Stimulated activated CD4-positive, alpha-beta T cell treated with anti-CD3 and anti-CD28 coated beads, Interleukin-15, amount 100 ng/mL, for 1 hour (primary cell): ENCODE data around the gene MAP3K12.
A peak's percentile ranks its signal among the peaks of the same experiment; 100 is the strongest.

Experiments
- DNase-seq, 2 donors: peaks; one replicate each; pipeline ENCODE4 v3.0.0-alpha.2; 2020; ENCODE audit warnings: low read depth in 1 of 2, low spot score in 1 of 2

MAP3K12 gene

GRCh38 chr12:53510181-53510812, 11.0 kb upstream of the MAP3K12 start:
- DNase-seq: no peak

- peak; percentile 58 to 72 for DNase-seq
Measured at GRCh38 chr12:53508534-53509170, 9.4 kb upstream of the MAP3K12 start.

GRCh38 chr12:53507603-53507885, 8.3 kb upstream of the MAP3K12 start:
- no peak for DNase-seq

GRCh38 chr12:53506881-53507602, 7.8 kb upstream of the MAP3K12 start, which contains the start of gene NPFF:
Gene NPFF, minus strand, starts transcription at chr12:53507484. Its CDS starts 10 bp downstream, at chr12:53507474.
- no peak for DNase-seq

- no peak for DNase-seq
Measured at GRCh38 chr12:53506450-53506785, 7.2 kb upstream of the MAP3K12 start.

- no peak for DNase-seq
Measured at GRCh38 chr12:53505555-53506449, 6.5 kb upstream of the MAP3K12 start.

GRCh38 chr12:53505086-53505485, 5.8 kb upstream of the MAP3K12 start:
- DNase-seq: no peak

GRCh38 chr12:53504004-53504920, 5.0 kb upstream of the MAP3K12 start:
- no peak for DNase-seq

- DNase-seq: no peak
Measured at GRCh38 chr12:53502983-53503728, 3.9 kb upstream of the MAP3K12 start.

GRCh38 chr12:53502331-53502730, 3.1 kb upstream of the MAP3K12 start:
- DNase-seq: no peak

- no peak for DNase-seq
Measured at GRCh38 chr12:53501615-53502181, 2.4 kb upstream of the MAP3K12 start.

GRCh38 chr12:53500776-53501614, 1.7 kb upstream of the MAP3K12 start, which contains the start of gene TARBP2:
Gene TARBP2, plus strand, starts transcription at chr12:53501283. Its CDS starts 126 bp downstream, at chr12:53501409.
- peak; percentile 91 to 94 for DNase-seq

GRCh38 chr12:53500142-53500775, 1.0 kb upstream of the MAP3K12 start:
- DNase-seq: no peak

GRCh38 chr12:53498235-53498630, 1.0 kb downstream of the MAP3K12 start:
- no peak for DNase-seq

- no peak for DNase-seq
Measured at GRCh38 chr12:53497461-53497860, 1.8 kb downstream of the MAP3K12 start.

GRCh38 chr12:53496752-53497032, 2.6 kb downstream of the MAP3K12 start:
- no peak for DNase-seq

- no peak for DNase-seq
Measured at GRCh38 chr12:53495903-53496751, 3.1 kb downstream of the MAP3K12 start.
